Neural cell (in vitro differentiated cells): ENCODE results near the gene RARG. TPM values are rescaled to one million over a fixed set of nuclear protein-coding genes. Genes with fewer than 3 reads are reported as not detected.

ENCODE experiments used
- H2AFZ ChIP-seq: fragments of 200-600, 300-800 bp; sonication (generic), shearing (Covaris generic); 2 replicates; pipeline ENCODE4 v1.6.0; 2014; ENCODE audit warnings: low read depth, mild to moderate bottlenecking, antibody characterized with exemption, low read length, moderate library complexity
- H3F3A ChIP-seq: fragments of 200-600 bp; shearing (Covaris generic); 2 replicates; pipeline ENCODE4 v1.6.1; 2016; ENCODE audit warnings: mild to moderate bottlenecking, moderate library complexity, mixed read lengths, antibody characterized with exemption, low read length; ENCODE audit not compliant: insufficient read depth, poor library complexity, severe bottlenecking
- H3K27ac ChIP-seq: fragments of 200-600, 300-800 bp; sonication (generic), shearing (Covaris generic); 2 replicates; pipeline ENCODE4 v1.5.1; 2014; ENCODE audit warnings: mild to moderate bottlenecking, low read length, moderate library complexity
- H3K27me3 ChIP-seq: fragments of 300-800, 200-600 bp; sonication (generic), shearing (Covaris generic); 2 replicates; pipeline ENCODE4 v1.6.0; 2014; ENCODE audit warnings: mild to moderate bottlenecking, low read depth, low read length, moderate library complexity; ENCODE audit not compliant: insufficient read depth
- H3K36me3 ChIP-seq: fragments of 300-800, 200-600 bp; sonication (generic), shearing (Covaris generic); 2 replicates; pipeline ENCODE4 v1.5.1; 2014; ENCODE audit warnings: mild to moderate bottlenecking, antibody characterized with exemption, low read length, moderate library complexity; ENCODE audit not compliant: insufficient read depth
- H3K4me2 ChIP-seq: fragments of 300-800, 200-600 bp; sonication (generic), shearing (Covaris generic); 2 replicates; pipeline ENCODE4 v1.6.0; 2014; ENCODE audit warnings: mild to moderate bottlenecking, low read length
- H3K4me3 ChIP-seq: fragments of 300-800, 200-600 bp; sonication (generic), shearing (Covaris generic); 2 replicates; pipeline ENCODE4 v1.5.1; 2014; ENCODE audit warnings: mild to moderate bottlenecking, low read length, moderate library complexity
- H3K79me2 ChIP-seq: fragments of 200-600 bp; shearing (Covaris generic); replicated peaks from 2 replicates; pipeline ENCODE4 v1.6.0; 2014; ENCODE audit warnings: mild to moderate bottlenecking, low read length, moderate library complexity; ENCODE audit not compliant: insufficient read depth
- H3K9ac ChIP-seq: fragments of 300-800, 200-600 bp; sonication (generic), shearing (Covaris generic); 2 replicates; pipeline ENCODE4 v1.6.1; 2016; ENCODE audit warnings: mild to moderate bottlenecking, low read length, mixed read lengths
- H3K9me2 ChIP-seq: fragments of 200-600 bp; shearing (Covaris generic); 2 replicates; pipeline ENCODE4 v1.6.1; 2016; ENCODE audit warnings: mild to moderate bottlenecking, low read length, mixed read lengths; ENCODE audit not compliant: insufficient read depth
- H3K9me3 ChIP-seq: fragments of 200-600, 300-800 bp; sonication (generic), shearing (Covaris generic); 2 replicates; pipeline ENCODE4 v1.6.1; 2016; ENCODE audit warnings: mild to moderate bottlenecking, mixed run types, low read length, moderate library complexity, mixed read lengths
- H4K20me1 ChIP-seq: fragments of 200-600 bp; shearing (Covaris generic); 2 replicates; pipeline ENCODE4 v1.6.1; 2016; ENCODE audit warnings: mild to moderate bottlenecking, mixed run types; ENCODE audit not compliant: insufficient read depth
- CTCF ChIP-seq: fragments of 450-650 bp; IDR thresholded peaks from 2 replicates; pipeline ENCODE4 v1.5.1; 2014; ENCODE audit warnings: antibody characterized with exemption, mild to moderate bottlenecking, moderate library complexity; ENCODE audit not compliant: poor library complexity, severe bottlenecking
- EP300 ChIP-seq: fragments of 450-650 bp; conservative IDR thresholded peaks from 2 replicates; pipeline ENCODE4 v1.6.1; 2014; ENCODE audit warnings: antibody characterized with exemption, mild to moderate bottlenecking, moderate library complexity; ENCODE audit not compliant: poor library complexity, severe bottlenecking
- EZH2 ChIP-seq: fragments of 200-600, 300-800 bp; shearing (Covaris generic), sonication (generic); IDR thresholded peaks from 2 replicates; pipeline ENCODE4 v1.6.1; 2014; ENCODE audit warnings: antibody characterized with exemption, low read length, borderline replicate concordance, mild to moderate bottlenecking; ENCODE audit not compliant: insufficient read depth, poor library complexity, severe bottlenecking
- MXI1 ChIP-seq: fragments of 450-650 bp; conservative IDR thresholded peaks from 2 replicates; pipeline ENCODE4 v1.6.1; 2014; ENCODE audit warnings: antibody characterized with exemption, mild to moderate bottlenecking; ENCODE audit not compliant: poor library complexity, severe bottlenecking
- POLR2AphosphoS5 ChIP-seq: IDR thresholded peaks from 2 replicates; pipeline ENCODE4 v1.6.1; 2012
- RAD21 ChIP-seq: fragments of 450-650 bp; conservative IDR thresholded peaks from 2 replicates; pipeline ENCODE4 v1.6.1; 2014; ENCODE audit warnings: antibody characterized with exemption, mild to moderate bottlenecking, moderate library complexity
- REST ChIP-seq: IDR thresholded peaks from 2 replicates; pipeline ENCODE4 v1.6.1; 2012; ENCODE audit warnings: borderline replicate concordance
- SMC3 ChIP-seq: fragments of 450-650 bp; conservative IDR thresholded peaks from 2 replicates; pipeline ENCODE4 v1.6.1; 2014; ENCODE audit warnings: antibody characterized with exemption, mild to moderate bottlenecking, moderate library complexity; ENCODE audit not compliant: poor library complexity
- TAF1 ChIP-seq: IDR thresholded peaks from 2 replicates; pipeline ENCODE4 v1.6.1; 2012; ENCODE audit warnings: low read depth
- polyA minus RNA-seq: library from RNA; depleted of rRNA, polyadenylated mRNA; stranded (reverse); fragments of >200 nt; gene quantifications from 2 replicates; pipeline ENCODE4 v1.2.3, GENCODE V29; 2014
- polyA plus RNA-seq: library from polyadenylated mRNA; depleted of rRNA; stranded (reverse); fragments of >200 nt; gene quantifications from 2 replicates; pipeline ENCODE4 v1.2.3, GENCODE V29; 2014

Gene RARG
- polyA plus RNA-seq (0.61 and 1.0 TPM in 2 replicates), polyA minus RNA-seq (0.49 and 0.81 TPM in 2 replicates)

DNA sequence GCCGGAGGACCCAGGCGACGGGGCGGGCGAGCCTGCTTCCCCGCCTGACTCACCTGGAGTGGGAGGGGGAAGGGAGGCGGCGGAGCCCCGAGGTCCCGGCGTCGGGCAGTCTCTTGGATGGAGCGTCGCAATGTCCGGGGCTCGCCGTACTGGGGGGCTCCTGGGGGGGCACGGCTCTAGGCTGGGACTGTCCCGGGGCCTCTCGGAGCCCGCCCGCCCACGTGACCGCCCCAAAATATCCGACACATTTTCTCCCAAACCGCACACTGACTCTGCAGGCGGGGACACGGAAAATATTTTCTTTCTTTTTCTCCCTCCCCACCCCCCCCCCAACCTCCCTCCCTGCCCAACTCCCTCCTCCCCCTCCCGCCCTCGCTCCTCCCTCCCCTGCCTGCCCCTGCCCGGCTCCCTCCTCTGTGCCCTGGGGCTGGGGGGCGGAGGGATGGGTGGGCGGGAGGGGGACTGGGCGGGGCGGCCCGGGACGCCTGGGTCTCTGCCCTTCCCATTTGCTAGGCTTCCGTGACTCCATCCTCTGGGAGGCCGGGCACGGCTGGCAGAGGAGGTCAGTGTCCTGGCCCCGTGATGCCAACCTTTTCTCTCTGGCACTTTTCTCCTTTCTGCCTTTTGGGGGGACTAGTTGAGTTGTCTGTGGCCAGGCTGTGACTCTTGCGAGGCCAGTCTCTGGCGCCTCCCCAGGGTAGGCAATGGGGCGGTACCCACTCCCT, at the start of gene RARG:
Gene RARG, minus strand, starts transcription at position 289 of the 725 bp plus-strand sequence. CDS start 4,664 bp downstream, outside the sequence.
- Histone ChIP-seq H3K79me2 (no peaks in the 10 kb centered on the region), H3F3A (no peaks in the 10 kb centered on the region), H4K20me1 (no peaks in the 10 kb centered on the region), H3K9me2 (no peaks in the 10 kb centered on the region), H3K36me3 (no peaks in the 10 kb centered on the region), H3K27me3 (peaks cover 21% of the 10 kb centered on the region), H3K27ac (no peak within 1 kb of the TSS), H3K4me3 (no peak within 1 kb of the TSS), H2AFZ (no peak within 1 kb of the TSS), H3K4me2 (no peak within 1 kb of the TSS), H3K9me3 (no peaks in the 10 kb centered on the region), H3K9ac (no peak within 1 kb of the TSS)
- TF ChIP-seq TAF1 = no peak
- TF ChIP-seq EZH2 = no peak
- no peak for TF ChIP-seq REST
- TF ChIP-seq POLR2AphosphoS5 = no peak
- no peak for TF ChIP-seq SMC3
- TF ChIP-seq CTCF = no peak
- no peak for TF ChIP-seq MXI1
- no peak for TF ChIP-seq RAD21
- no peak for TF ChIP-seq EP300

GRCh38 chr12:53279888-53280498, 48.0 kb upstream of the RARG start:
- Histone ChIP-seq H3K36me3 (no peaks in the 10 kb centered on the region), H3K9me2 (no peaks in the 10 kb centered on the region)

More at GRCh38 chr12:53279888-53280498, 48.0 kb upstream of the RARG start:
- TF ChIP-seq CTCF (no peak), MXI1 (no peak), TAF1 (no peak), REST (no peak), EP300 (no peak), RAD21 (no peak), POLR2AphosphoS5 (no peak)
- Histone ChIP-seq H3K9me3 (no peaks in the 10 kb centered on the region), H3K27ac (no peak overlapping the region), H3K4me2 (no peak overlapping the region), H3K9ac (no peak overlapping the region), H3K27me3 (no peaks in the 10 kb centered on the region), H3K4me3 (no peak overlapping the region), H4K20me1 (no peaks in the 10 kb centered on the region), H3F3A (no peaks in the 10 kb centered on the region), H2AFZ (no peak overlapping the region), H3K79me2 (no peaks in the 10 kb centered on the region)
